ENCODE results near the gene MBD6.

DNA sequence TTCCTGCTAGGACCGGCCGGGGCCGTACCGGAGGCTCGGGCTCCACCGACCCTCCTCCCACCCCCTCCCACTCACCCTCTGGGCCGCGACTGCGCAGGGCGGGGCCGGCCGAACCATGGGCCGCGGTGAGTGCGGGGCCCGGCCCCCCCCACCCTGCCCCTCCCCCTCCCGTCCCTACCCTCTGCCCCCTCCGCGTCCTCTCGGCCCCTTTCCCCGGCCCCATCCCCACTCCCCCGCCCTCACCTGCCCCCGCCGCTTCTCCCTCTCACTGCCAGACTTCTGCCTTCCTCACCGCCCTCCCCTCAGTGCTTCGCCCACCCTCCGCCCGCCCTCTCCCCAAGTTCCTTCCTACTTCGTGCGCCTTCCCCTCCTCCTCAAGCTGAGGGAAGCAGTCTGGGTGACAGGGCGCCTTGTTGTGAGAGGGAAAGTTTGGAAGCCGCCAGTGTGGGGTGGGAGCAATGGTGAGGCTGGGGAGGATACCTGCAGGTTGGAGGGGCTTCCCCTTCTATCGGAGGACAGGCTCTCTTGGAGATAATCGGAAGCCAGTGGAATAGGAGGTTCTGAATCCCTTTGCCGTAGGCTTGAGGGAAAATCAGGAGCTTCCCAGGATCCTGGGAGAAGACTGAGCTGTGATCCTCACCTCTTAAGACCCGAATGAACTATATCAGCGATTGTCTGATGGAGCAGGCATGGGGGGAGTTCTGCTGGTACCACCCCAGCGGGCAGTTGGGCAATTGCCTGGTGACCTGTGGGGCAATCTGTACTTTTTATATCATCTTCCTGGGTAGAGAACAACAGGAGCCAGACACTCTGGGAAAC is 472 bp downstream of the MBD6 start:
- TF ChIP-seq TOE1 (CRISPR knock-in tag; IDR thresholded peaks at IDR 0.05) = no peak
- TF ChIP-seq POLR2AphosphoS5 (IDR thresholded peaks at IDR 0.05; ENCODE audit: low read depth, low read length) = no peak

All from HepG2 (cell line).